ENCODE measurements around the gene LMBR1.
"Not testable (repeated sequence)": the region's sequence is repeated elsewhere in the genome, so short reads cannot be mapped to it uniquely, and the experiment has no call there.

The LMBR1 gene

GRCh38 chr7:156640257-156640948 is 252.6 kb downstream of the LMBR1 start, which contains the start of gene RNF32:
Gene RNF32 (plus strand): TSS chr7:156640774. CDS start chr7:156643878, 3,104 bp downstream.
- H3K4me3 ChIP-seq (ENCODE audit: low read depth, low read length) = peak within 1 kb of the TSS; percentile 91
- H3K4me1 ChIP-seq (ENCODE audit: control insufficient read depth, insufficient read depth, low read length, unreplicated experiment) = peaks cover 20% of the 10 kb centered on the region
- H2AFZ ChIP-seq (ENCODE audit: low read length, unreplicated experiment) = peak within 1 kb of the TSS; percentile 94
- H3K27ac ChIP-seq (ENCODE audit: low read depth, low read length) = peak within 1 kb of the TSS; percentile 78
- peaks cover 3% of the 10 kb centered on the region; the same call in 1 of the 2 replicates for H3K36me3 ChIP-seq (ENCODE audit: insufficient read depth, low read length)
- H3K27me3 ChIP-seq (ENCODE audit: insufficient read depth, low read length) = no peaks in the 10 kb centered on the region; the same call in 1 of the 2 replicates
- peaks cover 31% of the 10 kb centered on the region for H3K79me2 ChIP-seq (ENCODE audit: control insufficient read depth, insufficient read depth, low read length, unreplicated experiment)

DNA sequence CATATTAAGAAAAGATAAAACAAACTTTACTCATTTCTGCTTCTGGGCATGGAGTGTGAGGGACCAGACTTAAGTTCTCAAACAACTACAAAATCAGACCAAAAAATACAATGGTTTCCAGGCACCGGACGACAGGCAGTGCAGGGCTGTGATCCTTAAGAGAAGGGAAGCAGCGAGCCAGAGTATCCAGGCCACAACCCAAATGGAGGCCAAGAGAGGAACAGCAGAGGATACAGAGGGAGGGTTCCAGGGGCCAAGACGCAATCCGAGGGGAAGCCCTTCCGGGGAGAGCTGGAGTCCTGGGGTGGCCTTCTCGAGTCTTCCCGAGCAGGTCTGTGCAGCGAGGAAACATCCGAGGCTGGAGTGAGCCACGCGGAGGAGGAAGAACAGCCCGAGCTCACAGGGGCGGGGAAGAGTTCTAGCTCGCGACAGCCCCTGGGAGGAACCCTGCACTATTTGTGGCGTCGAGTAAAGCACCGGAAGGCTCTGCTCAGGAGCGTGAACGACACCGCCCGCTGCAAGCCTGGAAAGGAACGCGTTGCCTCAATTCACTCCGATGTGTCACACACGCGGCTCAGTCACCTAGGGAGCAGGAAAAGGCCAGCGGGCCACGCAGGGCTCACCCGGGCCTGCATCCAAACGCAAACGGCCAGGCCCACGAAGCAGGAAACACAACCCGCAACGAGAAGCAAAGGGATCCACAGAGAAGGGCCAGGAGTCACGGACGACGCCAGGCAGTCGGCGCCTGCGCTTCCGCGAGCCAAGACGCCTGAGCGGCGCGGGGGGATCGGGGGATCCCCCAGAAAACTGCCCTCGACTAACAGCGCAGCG is 253.3 kb downstream of the LMBR1 start:
- H3K27me3 ChIP-seq (ENCODE audit: insufficient read depth, low read length) = no peaks in the 10 kb centered on the region
- peak overlapping the region; percentile 94 for H2AFZ ChIP-seq (ENCODE audit: low read length, unreplicated experiment)
- peaks cover 3% of the 10 kb centered on the region; the same call in 1 of the 2 replicates for H3K36me3 ChIP-seq (ENCODE audit: insufficient read depth, low read length)
- peaks cover 20% of the 10 kb centered on the region for H3K4me1 ChIP-seq (ENCODE audit: control insufficient read depth, insufficient read depth, low read length, unreplicated experiment)
- peaks cover 31% of the 10 kb centered on the region for H3K79me2 ChIP-seq (ENCODE audit: control insufficient read depth, insufficient read depth, low read length, unreplicated experiment)
- peak overlapping the region; percentile 91 for H3K4me3 ChIP-seq (ENCODE audit: low read depth, low read length)
- peak overlapping the region; percentile 20; the same call in 1 of the 2 replicates for H3K27ac ChIP-seq (ENCODE audit: low read depth, low read length)

DNA sequence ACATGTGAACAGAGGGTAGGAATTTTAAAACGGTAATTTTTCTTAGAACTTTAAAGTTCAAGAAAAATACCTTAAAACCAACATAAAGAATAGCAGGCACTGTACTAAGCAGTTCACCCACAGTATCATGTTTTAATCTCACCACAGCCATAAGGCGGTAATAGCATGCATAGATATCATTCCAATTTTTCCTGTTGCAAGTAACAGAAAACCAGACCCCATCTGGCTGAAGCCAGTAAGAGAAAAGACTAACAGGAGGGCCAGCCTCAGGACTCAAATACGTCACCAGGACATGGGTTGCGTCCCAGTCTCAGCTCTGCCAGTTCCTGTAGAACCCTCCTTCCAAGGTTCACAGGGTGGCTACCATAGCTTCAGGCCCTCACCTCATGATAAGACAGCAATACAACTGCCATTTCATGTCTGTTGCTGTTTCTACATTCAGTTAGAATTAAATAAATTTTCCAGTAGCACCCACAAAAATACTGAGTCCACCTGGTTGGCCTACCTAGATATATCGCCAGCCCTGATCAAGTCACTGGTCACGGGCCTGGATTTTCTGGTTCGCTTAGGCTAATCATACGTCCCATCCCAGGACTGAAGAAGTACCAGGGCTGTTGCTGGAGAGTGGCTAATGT is 254.4 kb downstream of the LMBR1 start:
- Histone ChIP-seq H3K4me1 (ENCODE audit: control insufficient read depth, insufficient read depth, low read length, unreplicated experiment) (peaks cover 20% of the 10 kb centered on the region), H3K36me3 (ENCODE audit: insufficient read depth, low read length) (peaks cover 3% of the 10 kb centered on the region; the same call in 1 of the 2 replicates), H3K27ac (ENCODE audit: low read depth, low read length) (no peak overlapping the region), H3K79me2 (ENCODE audit: control insufficient read depth, insufficient read depth, low read length, unreplicated experiment) (peaks cover 31% of the 10 kb centered on the region), H2AFZ (ENCODE audit: low read length, unreplicated experiment) (no peak overlapping the region), H3K27me3 (ENCODE audit: insufficient read depth, low read length) (no peaks in the 10 kb centered on the region), H3K4me3 (ENCODE audit: low read depth, low read length) (peak overlapping the region; percentile 91)

DNA sequence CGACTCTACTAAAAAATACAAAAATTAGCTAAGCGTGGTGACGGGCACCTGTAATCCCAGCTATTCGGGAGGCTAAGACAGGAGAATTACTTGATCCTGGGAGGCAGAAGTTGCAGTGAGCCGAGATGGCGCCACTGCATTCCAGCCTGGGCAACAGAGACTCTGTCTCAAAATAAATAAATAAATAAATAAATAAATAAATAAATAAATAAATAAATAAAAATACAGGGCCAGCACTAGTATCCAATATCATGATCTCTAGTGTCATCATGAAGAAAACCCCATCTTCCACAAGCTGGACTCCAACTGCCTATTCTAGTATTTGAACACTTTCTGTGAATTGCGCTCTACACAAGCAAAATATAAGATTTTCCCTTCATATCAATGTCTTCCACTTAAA is 255.9 kb downstream of the LMBR1 start:
- not testable (repeated sequence) for H2AFZ ChIP-seq (ENCODE audit: low read length, unreplicated experiment); H3K4me3 ChIP-seq (ENCODE audit: low read depth, low read length); H3K27ac ChIP-seq (ENCODE audit: low read depth, low read length); H3K36me3 ChIP-seq (ENCODE audit: insufficient read depth, low read length); H3K27me3 ChIP-seq (ENCODE audit: insufficient read depth, low read length)
- H3K4me1 ChIP-seq (ENCODE audit: control insufficient read depth, insufficient read depth, low read length, unreplicated experiment) = peaks cover 20% of the 10 kb centered on the region
- H3K79me2 ChIP-seq (ENCODE audit: control insufficient read depth, insufficient read depth, low read length, unreplicated experiment) = peaks cover 31% of the 10 kb centered on the region

DNA sequence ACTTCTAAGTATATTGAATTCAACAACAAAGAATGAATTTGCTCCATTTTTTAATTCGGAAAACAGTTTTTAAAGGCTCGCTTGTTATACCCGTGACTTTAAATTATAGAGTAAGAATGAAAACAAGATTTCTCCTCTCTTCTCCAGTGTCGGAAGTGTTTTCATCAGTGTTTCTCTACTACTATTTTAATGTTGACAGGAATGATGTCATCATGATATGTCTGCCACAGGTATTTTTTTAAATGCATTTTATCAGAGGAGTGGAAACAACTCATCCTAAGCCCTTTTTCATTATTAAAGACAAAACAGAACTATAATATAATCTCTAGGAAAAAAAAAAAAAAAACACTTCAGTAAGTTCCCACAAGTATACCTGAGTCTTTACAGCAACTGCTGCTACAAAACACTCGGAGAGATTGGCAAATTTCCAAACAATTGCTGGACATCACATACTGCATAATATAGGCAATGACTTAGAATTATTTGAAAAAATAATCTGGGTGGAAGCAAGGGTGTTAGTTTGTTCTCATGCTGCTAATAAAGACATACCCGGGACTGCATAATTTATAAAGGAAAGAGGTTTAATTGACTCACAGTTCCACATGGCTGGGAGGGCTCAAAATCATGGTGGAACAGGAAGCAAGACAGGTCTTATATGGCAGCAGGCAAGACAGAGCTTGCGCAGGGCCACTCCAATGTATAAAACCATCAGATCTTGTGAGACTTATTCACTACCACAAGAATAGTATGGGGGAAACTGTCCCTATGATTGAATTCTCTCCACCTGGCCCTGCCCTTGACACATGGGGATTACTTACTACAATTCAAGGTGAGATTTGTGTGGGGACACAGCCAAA is 257.2 kb downstream of the LMBR1 start:
- H3K27me3 ChIP-seq (ENCODE audit: insufficient read depth, low read length) = no peaks in the 10 kb centered on the region
- H3K27ac ChIP-seq (ENCODE audit: low read depth, low read length) = no peak overlapping the region
- H2AFZ ChIP-seq (ENCODE audit: low read length, unreplicated experiment) = no peak overlapping the region
- peaks cover 3% of the 10 kb centered on the region; the same call in 1 of the 2 replicates for H3K36me3 ChIP-seq (ENCODE audit: insufficient read depth, low read length)
- H3K4me3 ChIP-seq (ENCODE audit: low read depth, low read length) = no peak overlapping the region
- peaks cover 31% of the 10 kb centered on the region for H3K79me2 ChIP-seq (ENCODE audit: control insufficient read depth, insufficient read depth, low read length, unreplicated experiment)
- peaks cover 13% of the 10 kb centered on the region for H3K4me1 ChIP-seq (ENCODE audit: control insufficient read depth, insufficient read depth, low read length, unreplicated experiment)

- Histone ChIP-seq H3K27me3 (ENCODE audit: insufficient read depth, low read length) (no peaks in the 10 kb centered on the region), H3K27ac (ENCODE audit: low read depth, low read length) (no peak overlapping the region), H3K79me2 (ENCODE audit: control insufficient read depth, insufficient read depth, low read length, unreplicated experiment) (peaks cover 18% of the 10 kb centered on the region), H3K4me1 (ENCODE audit: control insufficient read depth, insufficient read depth, low read length, unreplicated experiment) (peaks cover 4% of the 10 kb centered on the region), H2AFZ (ENCODE audit: low read length, unreplicated experiment) (no peak overlapping the region), H3K36me3 (ENCODE audit: insufficient read depth, low read length) (peaks cover 3% of the 10 kb centered on the region; the same call in 1 of the 2 replicates), H3K4me3 (ENCODE audit: low read depth, low read length) (no peak overlapping the region)
These were observed 258.9 kb downstream of the LMBR1 start for GRCh38 chr7:156634117-156634516.

DNA sequence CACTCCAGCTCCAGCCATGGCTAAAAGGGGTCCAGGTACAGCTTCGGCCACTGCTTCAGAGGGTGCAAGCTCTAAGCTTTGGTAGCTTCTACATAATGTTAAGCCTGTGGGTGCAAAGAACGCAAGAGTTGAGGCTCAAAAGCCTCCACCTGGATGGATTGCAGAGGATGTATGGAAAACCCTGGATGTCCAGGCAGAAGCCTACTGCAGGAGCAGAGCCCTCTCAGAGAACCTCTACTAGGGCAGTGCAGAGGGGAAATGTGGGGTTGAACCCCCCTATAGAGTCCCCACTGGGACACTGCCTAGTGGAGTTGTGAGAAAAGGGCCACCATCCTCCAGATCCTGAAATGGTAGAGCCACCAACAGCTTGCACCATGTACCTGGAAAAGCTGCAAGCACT is 263.1 kb downstream of the LMBR1 start:
- Histone ChIP-seq H3K27me3 (ENCODE audit: insufficient read depth, low read length) (no peaks in the 10 kb centered on the region), H3K4me3 (ENCODE audit: low read depth, low read length) (no peak overlapping the region), H3K27ac (ENCODE audit: low read depth, low read length) (no peak overlapping the region), H3K4me1 (ENCODE audit: control insufficient read depth, insufficient read depth, low read length, unreplicated experiment) (no peaks in the 10 kb centered on the region), H2AFZ (ENCODE audit: low read length, unreplicated experiment) (no peak overlapping the region), H3K79me2 (ENCODE audit: control insufficient read depth, insufficient read depth, low read length, unreplicated experiment) (no peaks in the 10 kb centered on the region), H3K36me3 (ENCODE audit: insufficient read depth, low read length) (no peaks in the 10 kb centered on the region)

DNA sequence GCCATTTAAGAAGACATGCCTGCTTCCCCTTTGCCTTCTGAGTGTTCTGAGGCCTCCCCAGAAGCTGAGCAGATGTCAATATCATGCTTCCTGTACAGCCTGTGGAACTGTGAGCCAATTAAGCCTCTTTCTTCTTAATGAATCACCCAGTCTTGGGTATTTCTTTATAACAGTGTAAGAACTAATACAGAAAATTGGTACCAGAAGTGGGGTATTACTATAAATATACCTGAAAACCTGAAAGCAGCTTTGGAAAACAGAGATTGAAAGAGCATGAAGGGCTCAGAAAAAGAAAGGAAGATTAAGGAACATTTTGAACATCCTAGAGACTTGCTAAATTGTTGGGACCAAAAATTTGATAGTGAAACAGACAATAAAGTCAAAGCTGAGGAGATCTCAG is 264.4 kb downstream of the LMBR1 start:
- H3K79me2 ChIP-seq (ENCODE audit: control insufficient read depth, insufficient read depth, low read length, unreplicated experiment) = no peaks in the 10 kb centered on the region
- no peak overlapping the region for H3K27ac ChIP-seq (ENCODE audit: low read depth, low read length)
- H3K27me3 ChIP-seq (ENCODE audit: insufficient read depth, low read length) = no peaks in the 10 kb centered on the region
- no peak overlapping the region for H2AFZ ChIP-seq (ENCODE audit: low read length, unreplicated experiment)
- H3K36me3 ChIP-seq (ENCODE audit: insufficient read depth, low read length) = no peaks in the 10 kb centered on the region
- no peaks in the 10 kb centered on the region for H3K4me1 ChIP-seq (ENCODE audit: control insufficient read depth, insufficient read depth, low read length, unreplicated experiment)
- no peak overlapping the region for H3K4me3 ChIP-seq (ENCODE audit: low read depth, low read length)
